ENCODE data around the gene FLCN.
A peak's percentile ranks its signal among the peaks of the same experiment; 100 is the strongest.

FLCN gene

DNA sequence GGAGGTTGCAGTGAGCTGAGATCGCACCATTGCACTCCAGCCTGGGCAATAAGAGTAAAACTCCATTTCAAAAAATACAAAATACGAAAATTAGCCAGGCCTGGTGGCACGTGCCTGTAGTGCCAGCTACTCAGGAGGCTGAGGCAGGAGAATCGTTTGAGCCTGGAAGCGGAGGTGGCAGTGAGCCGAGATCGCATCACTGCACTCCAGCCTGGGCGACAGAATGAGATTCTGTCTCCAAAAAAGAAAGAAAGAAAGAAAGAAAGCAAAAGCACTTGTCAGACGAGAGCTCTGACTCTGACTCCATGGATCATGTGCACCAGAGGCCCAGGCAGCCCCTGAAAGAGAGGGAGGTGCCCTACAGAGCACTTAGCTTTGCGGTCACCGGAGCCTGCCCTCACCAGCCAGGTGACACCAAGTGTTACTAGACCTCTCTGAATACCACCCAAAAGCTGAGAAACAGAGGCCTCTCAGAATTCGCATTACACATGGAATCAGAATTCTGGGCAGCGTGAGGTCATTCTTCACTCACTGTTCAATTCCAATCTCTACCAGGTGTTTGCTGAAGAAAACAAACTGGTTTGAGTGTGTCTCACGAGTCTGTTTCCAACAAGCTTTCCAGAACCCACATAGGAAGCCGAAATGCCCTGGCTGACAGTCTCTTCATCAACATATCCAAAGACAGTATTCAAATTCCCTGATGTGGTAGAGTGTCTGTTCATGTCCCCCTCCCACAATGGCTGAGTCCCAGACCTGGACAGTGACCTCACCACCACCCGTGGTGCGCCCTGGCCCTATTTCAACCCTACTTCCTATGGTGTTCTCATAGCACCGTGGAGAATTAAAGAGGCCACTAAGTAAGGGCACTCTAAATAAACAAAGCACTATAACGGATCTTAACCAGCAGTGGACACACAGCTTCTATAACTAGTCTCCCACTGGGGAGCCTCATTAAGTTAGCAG lies 1.5 kb downstream of the FLCN start:
- no peak for DNase-seq

DNA sequence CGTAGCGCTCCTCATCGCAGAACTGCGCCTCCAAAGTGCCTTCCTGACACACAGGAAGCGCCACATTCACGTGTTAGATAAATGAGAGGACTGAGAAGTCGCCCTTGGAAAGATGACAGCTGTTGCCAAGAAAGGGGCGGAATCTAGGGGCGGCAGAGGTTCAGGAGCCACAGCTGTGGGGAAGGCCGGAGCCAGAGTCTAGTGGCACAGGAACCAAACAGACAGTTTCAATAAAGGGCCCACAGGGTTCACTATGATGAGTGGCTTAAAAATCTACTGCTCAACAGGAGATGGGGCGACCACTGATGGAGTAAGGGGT lies 4.7 kb downstream of the FLCN start:
- no peak for DNase-seq

DNA sequence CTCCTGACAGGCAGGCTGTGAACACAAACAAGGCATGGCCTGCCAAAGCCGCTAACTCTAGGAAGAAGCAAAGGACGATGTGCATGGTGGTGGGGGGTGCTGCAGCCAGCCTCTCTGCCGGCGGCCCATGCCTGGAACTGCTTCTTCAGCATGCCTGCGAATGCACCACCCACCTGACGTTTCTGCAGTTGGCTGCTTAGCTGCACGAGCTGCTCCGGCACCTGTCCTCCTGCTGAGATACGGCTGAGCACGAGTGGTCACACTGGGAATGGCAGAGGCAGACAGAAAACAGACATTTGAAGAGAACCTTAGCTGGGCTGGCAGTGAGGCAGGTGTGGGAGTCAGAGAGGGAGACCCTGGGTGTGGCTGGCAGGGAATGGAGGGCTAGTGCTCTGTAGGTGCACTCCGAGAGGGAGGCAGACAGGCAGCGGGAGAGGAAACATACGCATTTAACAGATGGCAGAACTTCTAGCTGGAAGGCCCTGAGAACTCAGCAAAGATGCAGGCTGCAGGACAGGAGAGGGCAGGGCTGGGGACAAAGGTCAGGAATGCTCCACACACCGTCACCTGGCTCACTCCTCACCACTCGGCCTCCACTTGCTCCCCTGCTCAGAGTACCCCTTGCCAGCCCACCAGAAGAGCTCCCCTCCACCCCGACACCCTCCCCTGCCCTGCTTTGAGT lies 5.2 kb downstream of the FLCN start:
- DNase-seq = no peak

DNA sequence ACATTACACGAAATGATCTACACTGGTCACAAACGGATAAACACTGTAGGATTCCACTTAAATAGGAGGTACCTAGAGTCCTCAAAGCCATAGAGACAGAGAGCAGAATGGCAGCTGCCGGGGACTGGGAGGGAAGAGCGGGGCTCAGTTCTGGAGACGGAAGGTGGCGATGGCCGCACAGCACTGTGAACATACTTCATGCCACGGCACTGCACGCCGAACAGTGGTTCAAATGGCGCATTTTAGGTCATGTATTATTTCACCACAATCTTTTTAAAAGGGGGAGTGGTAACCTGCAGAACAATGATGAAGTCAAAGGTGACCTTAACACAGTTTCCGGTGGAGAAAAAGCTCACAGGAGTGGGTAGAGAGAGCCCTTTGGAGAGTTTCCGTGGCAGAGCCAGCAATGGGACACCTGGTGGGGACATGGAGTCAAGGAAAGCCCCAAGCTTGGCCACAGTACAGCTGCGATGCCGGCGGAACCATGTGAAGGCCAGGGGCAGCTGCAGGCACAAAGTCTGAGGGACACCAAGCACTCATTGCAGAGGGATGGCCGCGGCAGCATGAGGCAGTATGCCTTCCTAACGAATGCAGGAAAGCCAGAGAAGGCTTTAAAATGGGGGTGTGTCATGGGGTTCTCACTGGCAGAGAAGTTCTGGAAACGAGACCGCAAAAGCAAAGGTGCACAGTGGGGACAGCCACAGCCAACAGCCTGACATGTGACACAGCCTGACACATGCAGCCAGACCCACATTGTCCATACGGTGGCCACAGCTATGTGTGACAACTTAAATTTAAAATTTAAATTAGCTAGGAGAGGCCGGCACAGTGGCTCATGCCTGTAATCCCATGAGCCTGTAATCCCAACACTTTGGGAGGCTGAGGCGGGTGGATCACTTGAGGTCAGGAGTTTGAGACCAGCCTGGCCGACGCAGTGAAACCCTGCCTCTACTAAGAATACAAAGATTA lies 7.3 kb downstream of the FLCN start:
- no peak for DNase-seq

DNA sequence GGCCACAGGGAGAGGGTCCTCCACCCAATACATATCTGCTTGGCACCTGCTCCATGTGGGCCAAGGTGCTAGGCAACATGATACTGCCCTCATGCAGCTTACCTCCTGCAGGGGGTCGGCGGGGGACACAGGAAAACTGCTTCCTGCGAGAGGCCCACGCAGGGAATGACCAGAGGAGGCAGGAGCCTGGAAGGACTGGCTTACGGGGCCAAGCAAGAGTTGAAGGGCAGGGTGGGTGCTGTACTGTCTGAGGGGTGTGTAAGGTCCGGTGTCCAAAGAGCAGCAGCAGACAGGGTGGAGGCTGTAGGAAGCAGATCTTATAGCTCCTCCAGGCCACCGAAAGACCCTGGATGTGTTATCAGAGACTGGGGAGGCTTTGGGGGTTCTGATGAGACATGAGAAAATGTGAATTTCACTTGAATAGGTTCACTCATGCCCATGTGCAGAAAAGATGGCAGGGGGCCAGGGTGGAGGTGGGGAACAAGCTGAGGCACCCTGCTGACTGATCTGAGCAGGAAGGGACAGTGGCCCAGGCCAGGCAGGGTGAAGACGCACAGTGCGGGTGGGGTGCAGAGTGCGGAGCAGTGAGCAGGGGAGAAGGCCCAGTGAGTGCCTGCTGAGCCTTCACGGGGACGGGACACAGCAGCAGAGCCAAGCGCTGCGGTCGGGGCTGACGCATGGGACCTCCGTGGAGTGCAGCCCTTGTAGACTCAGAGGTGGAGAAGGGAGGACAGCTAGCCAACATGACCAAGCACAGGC lies 8.3 kb downstream of the FLCN start:
- no peak for DNase-seq

DNA sequence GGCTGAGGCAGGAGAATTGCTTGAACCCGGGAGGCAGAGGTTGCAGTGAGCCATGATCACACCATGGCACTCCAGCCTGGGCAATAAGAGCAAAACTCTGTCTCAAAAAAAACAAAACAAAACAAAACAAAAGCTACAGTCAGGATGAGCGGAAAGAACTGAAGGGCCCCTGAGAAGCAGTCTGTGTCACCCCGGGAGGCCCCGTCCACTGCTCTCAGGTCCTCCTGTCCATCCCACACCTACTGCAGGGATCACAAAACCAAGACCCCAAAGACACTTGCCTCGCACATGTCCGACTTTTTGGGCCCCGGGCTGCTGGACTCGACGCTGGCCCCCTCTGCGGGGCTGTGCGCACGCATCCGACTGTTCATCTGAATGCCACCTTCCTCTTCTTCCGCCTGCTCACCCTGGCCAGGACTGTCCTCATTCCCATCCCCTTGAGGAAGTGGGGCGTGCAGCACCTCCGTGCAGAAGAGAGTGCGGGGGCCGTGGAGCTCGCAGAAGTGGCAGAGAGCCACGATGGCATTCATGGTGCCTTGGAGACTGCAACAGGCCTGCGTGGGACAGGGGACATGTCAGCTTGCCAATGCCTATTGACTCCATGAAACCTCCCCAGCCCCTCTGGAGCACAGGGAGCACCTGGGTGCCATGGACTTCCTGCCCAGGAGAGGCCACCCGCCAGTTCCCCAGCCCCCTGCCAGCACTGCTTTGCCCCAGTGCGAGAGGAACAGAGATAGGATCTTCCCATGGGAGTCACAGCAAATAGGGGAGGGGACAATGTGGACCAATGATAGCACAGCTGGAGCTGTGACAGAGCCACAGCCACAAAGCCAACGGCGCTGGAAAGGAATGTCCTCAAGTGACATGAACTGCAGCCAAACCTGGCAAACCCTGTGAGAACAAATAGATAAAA lies 9.1 kb downstream of the FLCN start:
- DNase-seq = no peak

DNA sequence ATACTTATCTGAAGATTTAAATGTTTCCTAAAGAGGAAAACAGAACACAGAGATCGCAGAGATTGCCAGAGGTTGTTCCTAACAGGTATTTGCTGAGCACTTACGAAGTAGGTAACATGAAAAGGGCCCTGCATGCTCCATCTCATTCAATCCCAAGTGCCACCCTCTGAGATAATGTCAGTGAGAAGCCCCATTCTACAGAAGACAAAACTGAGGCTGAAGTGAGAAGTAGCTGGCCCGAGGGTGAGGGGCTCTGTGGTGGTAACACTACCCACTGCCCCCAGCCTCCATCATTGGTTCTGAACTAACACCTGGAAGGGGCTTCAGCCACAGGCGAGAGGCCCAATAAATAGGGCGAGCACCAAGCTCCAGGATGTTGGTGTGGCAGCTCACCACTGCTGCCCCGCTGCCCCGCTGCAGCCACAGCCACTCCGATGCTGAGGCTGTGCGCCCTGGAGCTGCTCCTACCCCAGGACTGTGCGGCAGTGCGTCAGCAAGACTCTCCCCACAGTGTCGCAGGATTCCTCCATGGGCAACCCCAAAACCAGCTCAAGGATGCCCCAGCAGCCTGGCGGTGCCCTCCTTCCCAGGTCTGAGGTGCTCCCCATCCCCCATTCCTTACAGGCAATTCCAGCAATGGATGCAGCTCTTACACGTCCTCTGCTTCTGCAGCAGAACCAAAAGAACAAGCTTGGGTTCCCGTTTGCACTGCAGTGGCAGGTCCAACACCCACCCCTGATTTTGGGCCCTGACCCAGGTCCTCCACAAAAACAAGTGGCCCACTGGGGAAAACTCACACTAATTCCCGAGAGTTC lies 10.3 kb downstream of the FLCN start:
- no peak for DNase-seq

DNA sequence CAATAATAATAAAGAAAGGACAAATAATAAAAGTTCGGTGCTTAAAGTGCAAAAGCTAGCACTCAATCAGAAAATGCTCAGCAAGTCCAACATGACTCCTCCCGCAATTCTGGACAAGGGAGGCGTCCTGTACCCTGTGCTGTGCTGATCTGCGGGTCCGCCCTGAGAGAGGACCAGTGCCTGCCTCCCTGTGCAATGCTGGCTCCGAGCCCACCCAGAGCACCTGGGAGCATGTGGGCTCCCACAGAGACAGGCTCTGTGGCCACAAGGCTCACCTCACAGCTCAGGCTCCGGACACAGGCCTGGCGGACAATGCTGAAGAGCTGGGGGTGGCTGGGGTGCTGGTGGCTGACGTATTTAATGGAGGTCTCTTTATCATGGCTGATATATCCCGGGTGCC lies 11.1 kb downstream of the FLCN start:
- DNase-seq = no peak

DNA sequence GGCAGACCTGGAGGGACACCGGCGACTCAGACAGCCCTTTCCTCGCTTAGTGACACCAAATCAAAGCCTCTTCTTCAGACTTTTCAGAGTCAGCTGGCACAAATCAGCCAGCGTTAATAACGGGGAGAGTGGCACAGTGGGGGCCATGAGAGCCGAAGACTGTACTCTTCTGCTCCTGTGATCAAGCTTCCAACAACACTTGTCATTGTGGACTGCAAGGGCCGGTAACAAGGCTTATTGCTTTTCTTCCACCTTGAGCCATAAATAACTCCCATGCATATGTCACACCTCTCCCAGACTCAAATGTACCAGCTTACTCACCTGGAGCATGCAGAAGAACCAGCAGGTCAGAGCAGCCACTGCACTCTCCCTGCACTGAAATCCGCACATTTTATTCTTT lies 12.8 kb downstream of the FLCN start:
- no peak for DNase-seq

DNA sequence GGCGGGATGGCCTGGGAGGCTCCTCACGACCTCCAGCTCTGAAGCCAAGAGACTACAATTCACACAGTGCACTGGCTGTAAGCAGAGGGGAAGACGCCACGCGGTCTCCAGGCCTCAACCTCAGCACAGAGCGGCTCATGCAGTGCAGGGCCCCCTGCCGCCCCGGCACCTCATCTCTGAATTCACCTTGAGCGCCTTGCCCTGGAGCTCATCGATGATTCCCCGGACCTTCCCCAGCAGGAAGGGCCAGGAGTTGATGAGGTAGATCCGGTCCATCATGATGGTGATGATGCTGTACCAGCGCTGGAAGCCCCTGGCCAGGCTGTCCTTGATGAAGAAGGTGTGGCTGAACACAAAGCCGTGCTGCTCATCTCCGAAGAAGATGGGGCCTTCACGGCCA lies 13.2 kb downstream of the FLCN start:
- no peak for DNase-seq

DNA sequence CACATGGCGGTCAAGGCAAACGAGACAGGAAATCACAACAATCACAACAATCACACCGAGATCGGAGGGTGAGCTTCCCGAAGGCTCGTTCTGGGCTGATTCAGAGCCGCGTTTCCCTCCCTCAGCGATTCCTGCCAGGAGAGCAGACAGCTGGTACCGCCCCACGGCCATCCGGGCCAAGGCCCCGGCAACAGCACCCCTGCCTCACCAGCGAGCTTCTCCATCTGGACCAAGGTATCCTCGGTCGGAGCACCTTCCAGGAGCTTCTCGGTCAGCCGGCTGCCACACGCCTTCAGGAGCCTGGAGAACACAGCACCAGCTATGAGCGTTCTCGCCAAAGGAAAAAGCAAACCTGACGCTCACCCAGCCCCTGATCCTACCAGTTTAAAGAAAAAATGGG lies 15.6 kb downstream of the FLCN start:
- DNase-seq = no peak

DNA sequence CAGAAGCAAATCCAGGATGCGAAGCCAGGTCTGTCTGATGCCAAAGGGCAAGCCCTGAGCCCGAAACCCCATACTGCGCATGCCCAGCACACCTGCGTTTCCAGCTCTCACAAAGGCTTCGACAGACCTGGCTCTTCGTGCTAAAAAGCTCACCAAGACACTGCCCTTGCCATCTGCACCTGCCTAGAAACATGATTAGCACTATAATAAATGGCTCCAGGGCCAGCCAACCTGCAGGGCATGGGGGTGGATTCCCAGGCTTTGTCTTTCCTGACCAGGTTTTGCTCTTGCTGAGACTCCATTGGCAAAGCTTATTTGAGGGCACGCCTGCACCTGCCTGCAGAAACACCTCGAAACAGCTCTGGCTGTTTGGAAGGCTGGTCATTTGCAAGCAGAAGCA lies 16.4 kb downstream of the FLCN start:
- no peak for DNase-seq

DNA sequence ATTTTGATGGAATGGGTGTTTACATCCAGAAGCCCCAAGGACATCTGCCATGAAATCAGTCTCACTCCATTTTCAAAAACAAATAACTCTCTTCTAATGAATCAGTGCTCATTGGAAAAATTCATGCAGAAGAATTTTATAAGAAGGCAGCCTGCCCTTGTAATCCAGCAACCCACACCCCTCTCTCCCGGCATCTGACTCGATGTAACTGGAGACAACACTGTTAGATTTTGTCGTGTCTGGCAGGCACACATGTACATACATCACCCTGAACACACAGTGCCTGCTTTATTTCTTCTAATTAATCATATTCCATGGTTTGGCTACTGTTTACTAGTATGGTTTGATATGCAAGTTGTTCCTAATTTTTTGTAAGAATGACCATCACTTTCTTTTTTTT lies 19.0 kb downstream of the FLCN start:
- no peak for DNase-seq

DNA sequence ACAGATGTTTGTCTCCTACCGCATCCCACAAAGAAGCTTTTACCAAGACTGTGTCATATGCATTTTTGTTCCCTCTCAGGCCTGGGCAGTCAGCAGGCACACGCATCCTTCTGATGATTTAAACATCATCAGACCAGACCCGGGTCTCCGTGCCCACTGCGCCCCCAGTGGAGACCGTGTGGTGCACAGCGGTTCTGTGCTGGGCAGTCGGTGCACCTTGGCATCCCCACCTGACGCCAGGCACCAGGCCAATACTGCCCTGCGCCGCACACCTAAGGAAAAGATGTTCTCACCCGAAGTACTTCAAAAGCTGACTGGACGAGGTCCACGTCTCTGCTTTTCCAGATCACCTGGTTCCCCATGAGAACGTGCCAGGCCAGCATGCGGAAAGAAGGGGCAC lies 20.2 kb downstream of the FLCN start:
- DNase-seq = no peak

DNA sequence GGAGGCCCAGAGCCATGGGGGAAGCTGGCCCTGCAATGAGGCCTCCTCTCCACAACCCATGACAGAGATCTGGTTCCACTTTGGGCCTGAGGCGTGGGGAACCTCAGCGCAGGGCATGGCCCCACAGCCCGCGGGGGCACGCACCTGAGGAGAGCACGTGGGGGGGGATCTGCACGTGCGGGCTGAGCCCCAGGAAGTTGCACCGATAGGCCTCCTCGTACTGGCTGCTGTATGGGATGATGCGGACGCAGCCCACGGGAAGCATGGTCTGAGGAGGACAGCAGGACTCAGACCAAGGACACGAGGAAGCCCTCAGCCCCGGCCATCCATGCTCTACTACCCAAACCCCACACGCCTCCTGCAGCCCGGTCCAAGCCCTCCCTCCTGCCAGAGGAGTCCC lies 20.7 kb downstream of the FLCN start:
- DNase-seq = no peak

DNA sequence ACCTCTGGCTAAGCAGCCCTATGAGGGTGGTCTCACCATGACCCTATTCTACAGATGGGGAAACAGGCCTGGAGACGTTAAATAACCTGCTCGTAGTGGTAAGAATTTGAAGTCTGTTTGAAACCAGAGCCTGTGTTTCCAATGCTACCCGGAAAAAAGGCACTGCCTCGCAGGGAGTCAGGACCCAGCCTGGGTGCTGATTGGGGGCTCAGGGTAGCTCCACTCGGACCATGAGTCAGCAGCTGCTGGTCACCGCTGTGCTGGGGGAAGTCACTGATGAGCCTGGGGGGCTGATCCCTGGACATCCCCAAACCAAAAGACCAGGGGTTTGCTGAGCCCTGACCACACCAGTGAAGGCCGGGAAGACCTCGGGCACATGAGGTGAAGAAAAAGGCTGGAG lies 21.4 kb downstream of the FLCN start:
- DNase-seq = no peak

DNA sequence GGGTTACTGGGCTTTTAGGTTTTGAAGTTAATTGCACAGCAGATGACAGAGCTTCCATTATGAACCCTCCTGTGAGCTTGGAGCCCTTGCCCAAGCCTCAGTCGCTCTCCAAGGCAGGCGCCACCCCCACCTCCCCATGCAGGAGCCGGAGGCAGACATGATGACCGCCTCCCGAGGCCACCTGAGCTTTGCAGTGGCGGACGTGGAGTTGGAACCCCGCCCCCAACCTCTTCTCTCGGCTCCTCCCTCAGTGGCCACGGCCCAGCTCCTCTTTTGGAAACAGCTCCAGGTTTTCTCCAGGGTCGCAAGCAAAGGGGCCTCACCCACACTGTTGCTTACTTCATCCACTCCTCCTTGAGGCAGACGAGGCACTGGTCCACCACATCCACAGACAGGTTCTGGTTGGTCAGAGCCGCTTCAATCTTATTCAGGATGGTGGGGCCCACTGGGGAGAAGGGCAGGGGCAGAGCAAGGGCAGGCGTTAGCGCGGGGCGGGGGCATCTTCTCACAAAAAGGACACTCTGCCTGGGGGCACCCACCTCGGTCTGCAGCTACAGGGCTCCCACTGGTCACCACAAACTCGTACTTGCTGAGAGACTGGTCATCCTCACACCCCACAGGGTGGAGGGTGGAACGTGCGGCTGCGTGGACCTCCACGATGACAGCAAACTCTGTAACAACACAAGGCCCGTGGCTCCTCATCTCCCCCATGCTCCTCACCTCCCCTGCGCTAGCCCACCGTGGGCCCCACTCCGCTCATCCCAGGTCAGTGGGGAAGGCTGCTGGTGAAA lies 22.1 kb downstream of the FLCN start:
- DNase-seq = no peak

DNA sequence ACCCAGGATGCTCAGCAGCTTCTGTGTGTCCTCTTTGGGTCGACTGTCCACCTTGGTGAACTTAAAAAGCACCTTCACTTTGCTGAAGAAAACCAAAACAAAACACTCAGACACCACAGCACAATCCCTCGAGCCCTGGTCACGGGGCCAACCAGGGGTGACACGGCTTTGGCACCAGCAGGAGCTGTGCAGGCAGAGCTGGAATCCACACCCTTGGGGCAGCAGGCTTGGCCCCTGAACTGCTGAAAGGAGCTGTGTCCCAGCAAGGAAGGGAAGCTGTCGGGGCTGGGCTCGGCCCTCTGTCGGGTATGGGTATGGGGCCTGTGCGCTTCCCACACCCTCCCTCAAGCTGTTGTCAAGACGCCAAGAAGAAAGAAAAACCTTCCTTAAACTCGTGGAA lies 23.2 kb downstream of the FLCN start:
- no peak for DNase-seq

DNA sequence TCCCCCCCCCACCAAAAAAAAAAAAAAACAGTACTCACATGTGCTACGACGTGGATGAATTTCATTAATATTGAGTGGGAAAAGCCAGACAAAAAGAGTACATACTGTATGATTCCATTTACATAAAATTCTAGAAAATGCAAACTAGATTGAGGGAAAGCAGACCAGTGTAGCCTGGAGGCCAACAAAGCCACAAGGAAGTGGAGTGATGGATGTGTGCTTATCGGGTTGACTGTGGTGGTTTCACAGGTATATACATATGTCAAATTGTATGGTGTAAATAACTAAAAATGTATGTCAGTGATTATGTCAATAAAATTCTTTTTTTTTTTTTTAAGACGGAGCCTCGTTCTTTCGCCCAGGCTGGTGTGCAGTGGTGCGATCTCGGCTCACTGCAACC lies 29.0 kb downstream of the FLCN start:
- DNase-seq = peak; percentile 33

DNA sequence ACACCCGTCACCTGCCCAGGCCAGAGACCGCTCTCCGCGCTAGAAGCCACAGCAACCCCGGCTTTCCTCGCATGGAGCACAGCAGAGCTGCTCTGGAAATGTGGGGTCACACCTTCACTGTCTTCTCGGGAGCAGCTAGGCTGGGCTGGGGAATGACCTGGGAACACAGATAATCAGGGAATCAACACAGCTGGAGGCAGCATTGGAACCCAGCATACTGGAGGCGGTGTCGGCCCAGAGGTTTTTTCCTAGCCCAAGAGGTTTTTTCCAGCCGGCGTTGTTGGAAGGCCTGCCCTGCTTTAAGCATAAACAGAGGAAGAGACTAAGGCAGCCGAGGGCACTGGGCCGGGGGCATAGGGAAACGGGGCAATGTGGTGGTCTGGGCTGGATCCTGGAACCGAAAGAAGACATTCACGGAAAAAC lies 30.0 kb downstream of the FLCN start:
- DNase-seq = no peak
